ENCODE data around the gene AQP5.

Gene AQP5

GRCh38 chr12:49961111-49961922 lies at the start of gene AQP5:
Gene AQP5 (plus strand): TSS chr12:49961872. CDS start chr12:49962018, 146 bp downstream.
- DNase-seq (ENCODE audit: low spot score): no peak

- DNase-seq (ENCODE audit: low spot score): no peak
These were observed 49.1 kb upstream of the AQP5 start for GRCh38 chr12:49912345-49913255.

- DNase-seq (ENCODE audit: low spot score): no peak
These were observed 45.3 kb upstream of the AQP5 start for GRCh38 chr12:49916129-49916919.

- no peak for DNase-seq (ENCODE audit: low spot score)
These were observed 44.4 kb upstream of the AQP5 start for GRCh38 chr12:49917166-49917787.

GRCh38 chr12:49917788-49918173 lies 43.9 kb upstream of the AQP5 start:
- DNase-seq (ENCODE audit: low spot score): no peak

- no peak for DNase-seq (ENCODE audit: low spot score)
These were observed 41.3 kb upstream of the AQP5 start for GRCh38 chr12:49920241-49920914.

- no peak for DNase-seq (ENCODE audit: low spot score)
These were observed 40.8 kb upstream of the AQP5 start for GRCh38 chr12:49920915-49921286.

- no peak for DNase-seq (ENCODE audit: low spot score)
These were observed 40.4 kb upstream of the AQP5 start for GRCh38 chr12:49921299-49921698.

- DNase-seq (ENCODE audit: low spot score): no peak
These were observed 39.7 kb upstream of the AQP5 start for GRCh38 chr12:49921936-49922335.

- DNase-seq (ENCODE audit: low spot score): no peak
These were observed 39.2 kb upstream of the AQP5 start for GRCh38 chr12:49922349-49923034.

- no peak for DNase-seq (ENCODE audit: low spot score)
These were observed 38.5 kb upstream of the AQP5 start for GRCh38 chr12:49923035-49923644.

- DNase-seq (ENCODE audit: low spot score): no peak
These were observed 37.7 kb upstream of the AQP5 start for GRCh38 chr12:49923880-49924556.

- DNase-seq (ENCODE audit: low spot score): no peak
These were observed 36.9 kb upstream of the AQP5 start for GRCh38 chr12:49924628-49925246.

- no peak for DNase-seq (ENCODE audit: low spot score)
These were observed 36.1 kb upstream of the AQP5 start for GRCh38 chr12:49925433-49926204.

GRCh38 chr12:49928471-49928870 lies 33.2 kb upstream of the AQP5 start:
- no peak for DNase-seq (ENCODE audit: low spot score)

GRCh38 chr12:49929581-49929980 lies 32.1 kb upstream of the AQP5 start:
- no peak for DNase-seq (ENCODE audit: low spot score)

GRCh38 chr12:49930515-49931288 lies 31.0 kb upstream of the AQP5 start:
- no peak for DNase-seq (ENCODE audit: low spot score)

GRCh38 chr12:49932023-49932422 lies 29.6 kb upstream of the AQP5 start:
- DNase-seq (ENCODE audit: low spot score): no peak
